Measurements from ENCODE around the gene AMZ2.
A peak's percentile ranks its signal among the peaks of the same experiment; 100 is the strongest.

Gene AMZ2

DNA sequence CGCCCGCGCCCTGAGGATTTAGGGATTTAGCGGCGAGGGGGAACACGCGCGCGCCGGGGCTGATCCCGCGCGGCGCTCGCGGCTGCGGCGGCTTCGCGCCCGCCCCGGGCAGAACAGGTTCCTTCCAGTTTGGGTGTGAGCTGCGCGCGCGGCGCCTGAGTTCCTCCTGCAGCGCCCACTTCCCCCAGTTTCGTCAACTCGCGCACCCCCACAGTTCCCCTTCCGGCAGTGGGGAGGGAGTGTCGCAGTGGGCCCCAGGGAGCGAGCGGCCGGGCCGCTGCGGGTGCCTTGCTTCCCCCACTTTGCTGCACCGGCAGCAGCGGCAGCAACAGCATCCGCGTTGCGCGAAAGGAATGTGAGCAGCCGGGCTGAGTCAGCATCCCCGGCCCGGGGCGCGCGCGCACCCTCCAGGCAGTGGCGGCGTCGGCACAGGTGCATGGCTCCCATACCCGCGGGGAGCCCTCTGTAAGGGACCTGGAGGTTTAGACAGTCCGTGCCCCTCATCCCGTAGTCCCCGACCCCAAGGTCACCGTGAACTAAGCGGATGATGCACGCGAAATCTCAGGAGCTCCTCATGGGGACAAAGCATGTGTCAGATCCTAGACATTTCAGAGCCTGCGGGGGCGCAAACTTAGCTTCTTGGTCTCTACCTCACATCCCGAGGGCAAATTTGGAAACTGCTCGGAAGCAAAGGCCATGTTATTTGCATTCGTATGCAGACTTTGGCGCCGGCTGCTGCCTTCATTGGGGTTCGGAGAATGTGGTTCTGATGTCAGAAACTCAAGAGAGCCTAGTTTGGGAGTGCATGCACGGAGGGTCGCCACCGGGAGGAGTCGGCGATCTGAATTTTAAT is 44.2 kb downstream of the AMZ2 start:
- peak; percentile 69 to 79 for DNase-seq (ENCODE audit: low read depth in 2 of 2)

DNA sequence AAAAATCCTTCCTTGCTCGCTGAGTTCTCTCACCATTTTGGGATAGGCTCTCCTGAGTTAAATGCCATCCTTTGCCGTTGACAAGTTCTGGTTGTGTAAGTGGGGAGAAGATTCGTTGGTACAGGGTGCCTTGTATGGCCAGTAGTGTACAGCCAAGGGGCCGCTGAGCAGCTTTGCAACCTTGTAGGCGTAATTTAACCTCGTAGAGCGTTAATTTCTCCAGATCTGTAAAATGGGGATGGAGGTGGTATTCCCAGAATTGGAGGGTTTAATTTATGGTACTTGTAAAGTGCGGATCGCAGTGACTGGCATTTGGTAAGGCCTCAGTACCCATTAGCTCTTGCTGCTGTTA is 44.8 kb downstream of the AMZ2 start:
- no peak for DNase-seq (ENCODE audit: low read depth in 2 of 2)

DNA sequence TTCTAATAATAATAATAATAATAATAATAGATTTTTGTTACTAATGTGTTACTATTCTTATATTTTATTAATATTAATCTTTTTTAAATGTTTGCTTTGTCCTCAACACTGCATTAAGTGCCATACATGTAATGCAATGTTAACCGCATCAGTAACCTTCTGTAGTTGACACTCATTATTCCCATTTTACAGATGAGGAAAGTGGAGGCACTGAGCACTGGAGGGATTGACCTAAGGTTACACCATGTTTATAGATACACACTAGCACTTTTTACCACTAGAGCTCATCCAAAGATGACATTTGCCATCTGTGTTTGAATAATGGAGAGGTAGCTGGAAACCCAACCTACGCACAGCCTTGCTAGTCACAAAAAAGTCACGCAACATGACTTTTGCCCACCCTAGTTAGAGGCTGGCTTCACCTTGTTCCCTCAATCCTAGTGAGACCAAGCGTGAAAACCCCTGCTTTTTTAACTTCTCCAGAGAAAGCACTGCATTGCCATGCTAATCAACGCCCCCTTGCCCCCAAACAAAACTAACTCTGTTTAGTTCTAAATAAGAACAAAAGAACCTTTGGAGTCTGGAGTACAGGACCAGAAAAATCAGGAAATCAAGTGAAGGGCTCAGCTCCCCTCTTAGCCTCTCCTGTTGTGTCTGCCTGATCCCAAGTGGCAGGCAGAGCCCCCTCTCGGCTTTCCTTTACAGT is 45.8 kb downstream of the AMZ2 start:
- DNase-seq (ENCODE audit: low read depth in 2 of 2), result no peak

DNA sequence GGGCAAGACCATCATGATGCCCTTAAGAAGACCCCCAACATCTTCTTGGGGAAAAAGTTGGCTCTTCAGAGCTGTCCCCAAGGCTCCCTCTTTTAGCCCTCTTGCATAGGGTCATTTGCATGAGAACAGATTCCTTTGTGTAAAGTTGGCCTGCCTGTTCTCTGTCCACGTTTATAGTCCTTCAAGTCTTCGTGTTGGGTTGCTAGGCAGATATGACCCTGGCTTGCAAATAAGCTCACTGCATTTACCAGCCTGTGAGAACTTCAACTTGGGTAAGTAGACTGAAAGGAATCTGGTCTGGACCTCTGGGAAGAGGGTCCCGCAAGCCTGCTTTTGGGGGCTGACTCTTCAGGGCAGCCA is 46.3 kb downstream of the AMZ2 start:
- DNase-seq (ENCODE audit: low read depth in 2 of 2), result no peak

DNA sequence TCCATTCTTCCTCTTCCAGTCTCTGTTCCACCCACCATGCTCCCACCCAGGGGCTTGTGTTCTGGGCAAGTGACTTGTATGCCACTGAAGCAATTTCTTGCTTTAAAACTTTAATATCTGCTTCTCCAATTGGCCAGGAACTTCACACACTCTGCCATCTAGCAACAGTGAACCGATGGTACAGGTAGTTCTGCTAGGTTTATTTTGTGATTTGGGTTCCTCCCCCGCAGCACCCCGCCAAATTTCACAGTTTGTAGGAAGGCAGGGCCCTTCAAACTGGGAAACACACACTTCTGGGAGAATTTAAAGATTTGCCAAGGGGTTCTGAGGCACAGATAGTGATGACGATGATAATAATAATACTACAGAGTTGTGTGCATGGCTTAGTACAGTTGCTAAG is 46.8 kb downstream of the AMZ2 start:
- DNase-seq (ENCODE audit: low read depth in 2 of 2), result no peak

DNA sequence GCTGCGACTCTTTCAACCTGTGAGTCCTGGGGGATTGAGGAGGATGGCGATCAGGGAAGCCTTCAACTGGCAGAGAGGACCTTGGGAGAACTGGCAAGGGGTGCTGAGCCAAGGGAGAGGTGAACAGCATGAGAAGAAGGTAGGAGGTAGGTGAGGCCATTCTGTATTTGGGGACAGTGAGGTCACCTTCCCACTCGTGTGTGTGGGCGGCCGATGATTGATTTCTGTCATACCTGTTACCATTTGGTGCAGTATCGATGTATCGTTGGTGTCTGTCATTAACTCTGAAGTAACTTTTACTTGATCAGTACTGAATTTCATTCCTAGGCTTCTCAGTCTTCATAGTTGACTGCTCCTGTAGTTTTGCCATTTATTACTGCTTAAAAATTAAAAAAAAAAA is 47.2 kb downstream of the AMZ2 start:
- peak; percentile 33 to 35 for DNase-seq (ENCODE audit: low read depth in 2 of 2)

DNA sequence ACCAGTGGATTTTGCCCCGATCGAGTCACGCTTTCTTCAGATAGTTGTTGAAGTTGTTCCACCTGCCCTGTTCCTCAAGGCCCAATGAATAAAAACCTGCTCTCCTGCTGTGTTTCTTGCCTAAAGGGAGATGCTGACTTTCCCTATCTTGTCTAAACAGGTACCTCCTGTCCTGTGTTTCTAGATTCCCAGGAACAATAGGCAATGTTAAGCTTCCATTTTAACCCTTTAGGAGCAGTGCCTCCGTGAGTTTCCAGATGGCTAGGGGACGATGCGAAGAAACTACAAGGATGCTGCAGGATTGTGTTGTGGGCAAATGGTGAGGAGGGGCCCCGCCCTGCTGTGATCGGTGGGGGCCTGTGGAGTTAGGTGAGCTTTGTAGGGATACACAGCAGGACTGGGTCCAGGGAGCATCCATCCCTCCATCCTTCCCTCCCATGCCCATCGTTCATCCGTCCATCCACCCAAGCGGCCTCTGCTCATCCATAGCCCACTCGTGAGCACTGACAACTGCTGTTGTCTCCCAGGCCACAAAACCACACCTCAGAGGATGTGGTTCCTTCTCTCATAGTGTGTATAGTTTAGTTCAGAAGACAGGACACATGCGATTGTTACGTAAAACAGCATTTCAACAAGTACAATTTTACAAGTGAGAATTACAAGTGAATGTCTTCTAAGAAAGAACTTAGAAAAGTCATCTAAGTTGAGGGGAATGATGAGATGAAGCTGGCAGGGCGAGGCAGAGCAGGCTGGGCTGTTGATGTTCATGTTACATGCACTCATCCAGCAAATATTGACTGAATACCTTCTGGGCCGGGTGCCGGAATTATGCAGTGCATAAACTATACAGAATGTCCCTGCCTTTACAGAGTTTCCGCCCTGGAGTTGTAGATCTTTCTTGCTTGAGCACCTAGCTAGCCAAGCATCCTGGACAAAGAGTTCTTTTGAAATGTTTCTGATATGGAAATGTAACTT is 48.7 kb downstream of the AMZ2 start:
- DNase-seq (ENCODE audit: low read depth in 2 of 2), result peak in 1 of 2 donors; percentile 10

DNA sequence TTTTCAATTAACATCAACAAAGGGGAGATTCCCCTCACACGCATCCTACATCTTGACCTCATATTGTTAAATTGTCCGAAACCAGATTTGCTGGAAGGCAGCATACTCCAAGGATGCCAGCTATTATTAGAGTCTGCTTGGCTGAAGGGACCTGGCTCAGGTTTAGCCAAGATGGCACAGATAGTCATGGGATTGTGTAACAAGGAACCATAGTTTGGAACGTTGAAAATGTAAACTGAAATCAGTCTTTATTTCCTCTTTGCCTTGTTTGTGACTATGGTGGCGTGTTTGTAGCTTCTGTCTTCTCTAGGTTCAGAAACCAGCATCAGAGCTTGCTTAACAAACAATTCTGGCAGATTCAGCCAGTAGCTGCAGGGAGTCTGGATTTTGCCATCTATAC is 49.4 kb downstream of the AMZ2 start:
- no peak for DNase-seq (ENCODE audit: low read depth in 2 of 2)

DNA sequence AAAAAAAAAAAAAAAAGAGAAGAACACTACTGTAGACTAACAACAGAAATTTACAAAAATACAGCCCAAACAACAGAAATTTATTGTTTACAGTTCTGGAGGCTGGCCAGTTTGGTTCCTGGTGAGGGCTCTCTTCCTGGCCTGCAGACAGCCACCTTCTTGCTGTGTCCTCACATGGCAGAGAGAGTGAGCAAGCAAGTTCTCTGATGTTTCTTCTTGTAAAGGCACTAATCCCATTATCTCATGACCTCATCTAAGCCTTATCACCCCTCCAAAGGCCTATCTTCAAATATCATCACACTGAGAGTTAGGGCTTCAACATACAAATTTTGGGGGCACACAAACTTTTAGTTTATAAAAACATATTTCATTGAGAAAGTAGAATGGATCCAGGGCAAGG is 50.8 kb downstream of the AMZ2 start:
- DNase-seq (ENCODE audit: low read depth in 2 of 2), result no peak

DNA sequence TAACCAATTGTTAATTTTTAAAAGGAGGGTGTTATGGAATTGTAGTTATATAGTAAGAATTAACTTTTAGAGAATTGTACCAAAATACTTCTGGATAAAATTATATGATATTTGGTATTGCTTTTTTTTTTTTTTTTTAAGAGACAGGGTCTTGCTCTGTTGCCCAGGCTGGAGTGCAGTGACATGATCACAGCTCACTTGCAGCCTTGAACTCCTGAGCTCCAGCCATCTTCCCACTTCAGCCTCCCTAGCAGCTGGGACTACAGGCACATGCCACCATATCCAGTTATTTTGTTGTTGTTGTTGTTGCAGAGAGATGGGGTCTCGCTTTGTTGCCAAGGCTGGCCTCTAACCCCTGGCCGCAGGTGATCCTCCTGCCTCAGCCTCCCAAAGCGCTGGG is 52.0 kb downstream of the AMZ2 start:
- no peak for DNase-seq (ENCODE audit: low read depth in 2 of 2)

DNA sequence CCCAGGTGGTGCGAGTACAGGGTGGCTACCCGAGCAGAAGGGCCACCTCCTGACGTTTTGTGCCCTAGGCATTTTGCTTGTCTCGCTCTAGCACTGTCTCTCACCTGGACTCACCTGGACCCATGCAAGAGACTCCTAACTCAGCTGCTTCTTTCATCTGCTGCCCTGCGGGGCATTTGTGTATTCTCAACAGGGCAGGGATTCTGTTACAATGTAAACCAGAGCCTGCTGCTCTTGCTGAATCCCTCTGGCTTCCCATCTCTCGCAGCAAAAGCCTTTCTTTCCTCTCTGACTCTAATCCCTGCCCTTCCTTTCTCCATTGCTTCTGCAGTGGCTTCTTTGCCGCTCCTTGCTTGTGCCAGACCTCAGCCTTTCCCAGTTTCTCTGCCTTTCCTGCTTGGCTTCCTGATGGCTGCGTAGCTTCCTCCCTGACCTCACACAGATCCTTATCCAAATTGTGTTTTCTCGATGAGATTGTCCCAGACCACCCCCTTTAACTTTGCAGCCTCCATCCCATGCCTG is 53.7 kb downstream of the AMZ2 start:
- no peak for DNase-seq (ENCODE audit: low read depth in 2 of 2)

DNA sequence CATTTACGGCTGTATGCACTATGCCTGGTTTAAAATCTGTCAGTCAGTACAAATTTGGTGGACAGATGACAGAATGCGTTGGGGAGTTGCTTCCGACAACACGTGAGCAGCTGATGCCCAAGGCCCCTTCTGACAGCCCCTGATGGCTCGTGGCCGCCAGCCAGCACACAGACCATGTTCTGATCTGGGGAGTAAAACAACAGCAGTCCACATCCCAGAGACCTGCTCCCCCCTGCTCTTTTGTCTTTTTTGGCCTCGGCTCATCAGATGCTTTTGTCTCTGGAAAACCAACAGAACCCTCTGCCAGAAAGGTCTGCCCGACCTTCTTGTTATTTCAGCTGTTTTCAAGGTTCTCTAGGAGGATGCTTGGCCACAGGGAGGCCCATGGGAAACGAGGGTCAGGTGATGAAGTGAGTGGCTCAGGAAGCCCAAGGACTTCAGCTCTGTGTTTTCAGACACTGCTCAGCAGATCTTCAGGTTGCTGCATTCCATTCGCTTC is 54.3 kb downstream of the AMZ2 start:
- no peak for DNase-seq (ENCODE audit: low read depth in 2 of 2)

DNA sequence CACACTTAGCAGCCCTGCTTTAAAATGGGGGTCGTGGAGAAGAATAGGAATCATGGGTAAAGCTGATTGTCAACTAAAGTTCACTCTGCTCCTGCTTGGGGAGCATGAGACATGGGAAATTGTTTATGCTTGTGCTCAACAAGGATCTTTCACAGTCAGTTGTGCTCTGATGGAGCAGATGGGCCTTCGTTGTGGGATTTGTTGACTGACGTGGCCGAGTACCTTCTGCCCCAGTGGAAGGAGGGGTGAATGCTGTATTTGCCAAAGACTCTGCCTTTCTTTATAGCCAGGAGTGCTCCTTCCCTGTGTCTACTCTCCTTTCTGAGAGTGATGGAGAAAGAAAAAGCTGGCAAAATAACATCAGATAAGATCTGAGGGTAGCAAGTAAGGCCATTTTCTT is 54.8 kb downstream of the AMZ2 start:
- no peak for DNase-seq (ENCODE audit: low read depth in 2 of 2)

DNA sequence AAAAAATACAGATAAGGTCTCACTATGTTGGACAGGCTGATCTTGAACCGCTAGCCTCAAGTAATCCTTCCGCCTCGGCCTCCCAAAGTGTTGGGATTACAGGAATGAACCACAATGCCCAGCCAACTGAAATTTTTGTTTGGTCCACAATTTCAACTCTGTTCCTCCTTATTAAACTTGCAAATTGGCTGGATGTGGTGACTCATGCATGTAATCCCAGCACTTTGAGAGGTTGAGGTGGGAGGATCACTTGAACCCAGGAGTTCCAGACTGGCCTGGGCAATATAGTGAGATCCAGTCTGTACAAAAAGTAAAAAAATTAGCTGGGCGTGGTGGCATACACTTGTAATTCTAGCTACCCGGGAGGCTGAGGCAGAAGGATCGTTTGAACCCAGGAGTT is 56.9 kb downstream of the AMZ2 start:
- no peak for DNase-seq (ENCODE audit: low read depth in 2 of 2)

DNA sequence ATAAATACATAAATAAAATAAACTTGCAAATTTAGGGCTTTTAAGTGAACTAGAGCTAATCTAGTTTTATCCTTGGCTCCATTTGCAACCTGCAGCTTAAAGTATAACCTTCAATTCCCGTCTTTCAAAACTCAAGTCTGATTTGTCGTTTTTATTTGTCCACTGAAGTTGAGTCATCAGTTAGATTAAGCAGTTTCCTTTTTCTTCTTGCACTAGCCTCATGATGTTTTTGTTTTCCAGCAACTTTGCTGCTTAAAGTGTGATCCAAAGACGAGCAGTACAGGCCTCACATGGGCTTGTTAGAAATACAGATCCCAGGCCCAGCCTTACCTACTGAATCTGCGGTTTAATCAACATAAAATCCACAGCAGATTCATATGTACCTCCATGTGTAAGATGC is 57.3 kb downstream of the AMZ2 start:
- DNase-seq (ENCODE audit: low read depth in 2 of 2), result no peak
